B cell (primary cell): ENCODE measurements around the gene SDCCAG8.

ENCODE experiments used
- EZH2 ChIP-seq: IDR thresholded peaks from 2 replicates; pipeline ENCODE4 v1.6.1; 2012; ENCODE audit warnings: borderline replicate concordance, low read depth, mild to moderate bottlenecking, moderate library complexity, low read length; ENCODE audit not compliant: insufficient read depth, poor library complexity, severe bottlenecking
- TF ChIP-seq, protein P1 (sequence below): fragments of 200-600 bp; IDR thresholded peaks from one replicate; pipeline ENCODE4 v1.8.0; 2022; ENCODE audit warnings: antibody characterized with exemption, mild to moderate bottlenecking

DNA sequence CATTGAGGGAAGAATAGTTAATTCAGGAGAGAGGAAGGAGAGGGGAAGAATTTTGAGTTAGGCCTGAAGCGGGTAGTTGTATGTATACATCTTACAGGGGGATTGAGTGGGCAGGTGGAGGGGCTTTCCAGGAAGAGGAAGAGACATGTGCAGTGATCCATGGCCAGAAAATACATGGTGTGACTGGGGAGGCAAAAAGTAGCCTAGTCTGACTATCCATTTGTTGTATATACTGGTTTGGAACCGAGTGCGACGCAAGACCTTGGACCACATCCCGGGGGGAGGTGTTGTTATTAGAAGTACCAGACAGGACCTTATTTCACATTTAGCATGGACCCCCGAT is 158.3 kb downstream of the SDCCAG8 start:
- TF ChIP-seq, protein P1, sequence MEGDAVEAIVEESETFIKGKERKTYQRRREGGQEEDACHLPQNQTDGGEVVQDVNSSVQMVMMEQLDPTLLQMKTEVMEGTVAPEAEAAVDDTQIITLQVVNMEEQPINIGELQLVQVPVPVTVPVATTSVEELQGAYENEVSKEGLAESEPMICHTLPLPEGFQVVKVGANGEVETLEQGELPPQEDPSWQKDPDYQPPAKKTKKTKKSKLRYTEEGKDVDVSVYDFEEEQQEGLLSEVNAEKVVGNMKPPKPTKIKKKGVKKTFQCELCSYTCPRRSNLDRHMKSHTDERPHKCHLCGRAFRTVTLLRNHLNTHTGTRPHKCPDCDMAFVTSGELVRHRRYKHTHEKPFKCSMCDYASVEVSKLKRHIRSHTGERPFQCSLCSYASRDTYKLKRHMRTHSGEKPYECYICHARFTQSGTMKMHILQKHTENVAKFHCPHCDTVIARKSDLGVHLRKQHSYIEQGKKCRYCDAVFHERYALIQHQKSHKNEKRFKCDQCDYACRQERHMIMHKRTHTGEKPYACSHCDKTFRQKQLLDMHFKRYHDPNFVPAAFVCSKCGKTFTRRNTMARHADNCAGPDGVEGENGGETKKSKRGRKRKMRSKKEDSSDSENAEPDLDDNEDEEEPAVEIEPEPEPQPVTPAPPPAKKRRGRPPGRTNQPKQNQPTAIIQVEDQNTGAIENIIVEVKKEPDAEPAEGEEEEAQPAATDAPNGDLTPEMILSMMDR, result no peak
- TF ChIP-seq EZH2, result no peak
